GM21515 (cell line): ENCODE measurements around the gene HELZ.
"Not testable (repeated sequence)": the region's sequence is repeated elsewhere in the genome, so short reads cannot be mapped to it uniquely, and the experiment has no call there.

Source experiments
- ATAC-seq: cut with Tn5 transposase; IDR thresholded peaks from one replicate; pipeline ENCODE4 v1.9.1; 2021; ENCODE audit not compliant: unreplicated experiment

The HELZ gene

DNA sequence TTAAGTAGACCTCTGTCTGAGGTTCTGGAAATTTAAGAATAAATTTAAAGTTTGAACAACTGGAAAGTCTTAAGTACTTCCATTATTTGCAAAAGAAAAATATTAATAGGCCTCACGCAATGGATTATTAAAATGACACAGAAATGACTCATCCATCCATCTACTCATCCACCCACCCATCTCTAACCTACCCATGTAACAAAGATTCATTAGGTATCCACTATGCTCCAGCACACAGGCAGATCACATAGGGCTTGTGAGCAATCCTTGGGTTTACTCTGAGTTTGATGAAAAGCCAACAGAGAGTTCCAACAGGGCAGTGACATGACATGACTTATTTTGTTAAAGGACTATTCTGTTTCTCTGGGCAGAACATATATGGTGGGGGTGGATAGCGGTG lies 93.3 kb downstream of the HELZ start:
- no peak for ATAC-seq

GRCh38 chr17:67150826-67151225 lies 94.2 kb downstream of the HELZ start:
- ATAC-seq = no peak

DNA sequence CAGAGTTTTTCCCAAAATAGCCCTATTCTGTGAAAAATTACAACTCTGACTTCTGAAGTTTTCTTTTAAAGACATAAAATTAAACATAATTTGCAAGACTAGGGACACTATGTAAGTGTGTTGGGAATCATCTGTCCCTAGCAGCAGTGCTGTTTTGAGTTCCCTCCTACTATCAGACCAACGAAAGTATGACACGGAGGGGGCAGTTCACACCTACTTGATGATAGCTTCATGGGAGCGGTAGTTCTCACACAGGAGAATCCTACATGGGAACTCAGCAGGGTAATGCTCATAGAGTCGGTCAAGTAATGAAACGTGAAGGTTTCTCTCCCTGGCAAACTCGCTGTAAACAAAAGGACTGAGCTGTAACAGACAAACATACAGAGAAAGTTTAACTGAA lies 96.6 kb downstream of the HELZ start:
- no peak for ATAC-seq

GRCh38 chr17:67145183-67145805 lies 99.7 kb downstream of the HELZ start:
- ATAC-seq = no peak

DNA sequence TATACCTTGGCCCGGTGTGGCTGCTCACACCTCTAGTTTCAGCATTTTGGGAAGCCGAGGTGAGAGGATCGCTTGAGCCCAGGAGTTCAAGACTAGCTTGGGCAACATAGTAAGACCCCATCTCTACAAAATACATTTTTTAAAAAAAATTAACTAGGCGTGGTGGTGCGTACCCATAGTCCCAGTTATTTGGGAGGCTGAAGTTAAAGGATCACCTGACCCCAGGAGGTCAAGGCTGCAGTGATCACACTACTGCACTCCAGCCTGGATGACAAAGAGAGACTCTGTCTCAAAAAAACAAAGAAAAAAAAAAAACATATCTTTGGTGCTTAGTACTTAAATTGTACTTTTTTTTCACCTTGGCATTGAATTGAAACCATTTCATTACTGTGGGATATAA lies 101.7 kb downstream of the HELZ start:
- ATAC-seq = no peak

GRCh38 chr17:67142030-67142429 lies 103.0 kb downstream of the HELZ start:
- ATAC-seq = not testable (repeated sequence)

DNA sequence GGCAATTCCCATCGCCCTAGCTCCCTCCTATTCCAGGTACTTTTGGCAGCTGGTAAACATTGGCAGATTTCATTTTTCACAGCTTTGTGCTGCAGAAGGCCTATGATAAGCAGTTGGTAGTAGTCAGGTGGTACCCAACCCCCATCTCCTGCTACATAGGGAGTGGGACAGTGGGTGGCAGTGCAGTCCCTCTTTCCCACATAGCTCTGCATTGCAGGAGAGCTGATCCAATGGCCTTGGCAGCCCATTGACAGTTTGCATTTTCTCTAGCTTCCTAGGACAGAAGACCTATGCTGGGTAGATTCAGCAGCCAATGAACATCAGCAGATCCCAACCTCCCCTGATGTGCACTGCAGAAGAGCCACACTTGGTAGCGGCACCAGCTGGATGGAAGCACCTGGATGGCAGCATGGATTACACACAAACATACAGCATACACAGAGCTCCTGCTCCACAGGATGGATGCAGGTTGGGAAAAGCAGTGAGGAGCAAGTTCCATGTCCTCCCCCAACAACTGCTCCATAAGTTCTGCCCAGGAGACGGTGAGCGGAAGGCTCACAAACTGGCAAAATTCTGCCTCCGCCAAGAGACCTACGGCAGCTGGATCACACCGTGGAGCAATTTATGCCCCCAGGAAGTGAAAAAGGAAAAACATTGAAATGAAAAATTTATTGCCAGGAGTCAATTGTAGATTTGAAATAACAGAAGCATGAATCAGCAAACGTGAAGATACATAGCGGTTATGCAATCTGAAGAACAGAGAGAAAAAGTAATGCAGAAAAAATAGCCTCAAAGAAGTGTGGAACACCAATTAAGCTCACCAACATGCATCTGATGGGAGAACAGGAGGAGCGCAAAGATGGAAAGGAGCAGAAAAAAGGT lies 105.0 kb downstream of the HELZ start:
- ATAC-seq = no peak

GRCh38 chr17:67139289-67139688 lies 105.7 kb downstream of the HELZ start:
- no peak for ATAC-seq

- no peak for ATAC-seq
These were observed 106.6 kb downstream of the HELZ start for GRCh38 chr17:67138392-67138791.

GRCh38 chr17:67137860-67138259 lies 107.1 kb downstream of the HELZ start:
- no peak for ATAC-seq

DNA sequence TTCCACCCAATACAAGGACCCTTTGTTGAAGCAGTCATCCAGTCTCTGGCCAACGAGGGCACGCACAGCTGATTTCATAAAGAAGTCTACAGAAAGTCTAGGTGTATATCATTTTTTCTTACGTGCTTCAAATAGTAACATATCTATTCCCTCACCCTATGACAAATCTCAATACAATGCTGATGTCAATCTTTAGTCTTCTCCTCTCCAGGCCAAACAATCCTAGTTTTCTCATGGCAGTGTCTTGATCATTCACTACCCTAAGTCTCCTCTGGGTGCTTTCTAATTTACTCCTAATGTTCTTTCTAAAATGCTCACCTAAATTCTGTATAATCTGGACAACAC lies 108.0 kb downstream of the HELZ start:
- ATAC-seq = no peak

- no peak for ATAC-seq
These were observed 108.6 kb downstream of the HELZ start for GRCh38 chr17:67136191-67137025.

DNA sequence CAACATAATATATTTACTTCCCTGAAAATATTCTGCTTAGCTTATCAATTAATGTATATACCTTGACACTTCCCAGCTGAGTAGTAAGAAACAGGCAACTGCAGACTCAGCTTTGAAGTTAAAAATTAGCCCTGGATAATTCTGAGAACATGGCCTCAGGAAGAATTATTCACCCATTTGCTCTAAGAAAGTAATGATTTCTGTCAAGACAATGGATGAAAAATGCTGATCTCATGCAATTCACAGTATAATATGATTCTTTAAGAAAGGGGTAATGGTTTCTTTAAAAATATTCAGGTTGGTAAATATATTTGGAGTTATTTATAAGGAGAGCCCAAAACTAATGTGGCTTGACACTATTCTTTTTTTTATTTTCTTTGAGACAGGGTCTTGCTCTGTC lies 111.8 kb downstream of the HELZ start:
- no peak for ATAC-seq

DNA sequence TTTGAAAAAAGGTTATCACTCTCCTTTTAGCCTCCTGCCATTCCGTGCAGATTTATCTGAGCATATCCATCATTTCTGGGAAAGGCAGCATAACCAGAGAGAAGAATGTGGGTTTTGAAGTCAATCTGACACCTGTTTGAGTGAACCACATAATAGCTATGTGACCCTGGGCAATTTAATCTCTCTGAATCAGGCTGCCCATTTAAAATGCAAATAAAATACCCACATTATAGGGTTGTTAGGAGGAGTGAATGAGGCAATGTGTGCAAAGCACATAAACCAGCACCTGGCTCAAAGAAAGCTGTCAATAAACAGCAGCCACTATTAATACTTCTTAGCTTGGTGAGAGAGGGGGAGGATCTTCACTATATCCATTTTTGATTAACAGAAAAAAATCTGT lies 112.6 kb downstream of the HELZ start:
- no peak for ATAC-seq

DNA sequence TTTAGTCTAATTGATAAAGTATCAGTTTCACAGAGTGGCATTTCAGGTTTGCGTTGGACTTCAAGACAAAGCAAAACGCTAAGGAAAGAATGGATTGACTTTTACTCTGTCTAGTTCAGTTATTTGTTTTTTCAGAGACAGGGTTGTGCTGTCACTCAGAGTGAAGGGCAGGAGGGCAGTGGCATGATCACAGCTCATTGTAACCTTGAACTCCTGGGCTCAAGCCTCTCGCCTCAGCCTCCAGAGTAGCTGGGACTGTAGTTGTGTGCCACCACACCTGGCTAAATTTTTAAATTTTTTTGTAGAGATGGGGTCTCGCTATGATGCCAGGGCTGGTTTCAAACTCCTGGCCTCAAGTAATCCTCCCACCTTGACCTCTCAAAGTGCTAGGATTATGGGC lies 114.2 kb downstream of the HELZ start:
- ATAC-seq = no peak

- ATAC-seq = no peak
These were observed 115.7 kb downstream of the HELZ start for GRCh38 chr17:67129283-67129682.

GRCh38 chr17:67128700-67129099 lies 116.3 kb downstream of the HELZ start:
- no peak for ATAC-seq

- ATAC-seq = no peak
These were observed 117.1 kb downstream of the HELZ start for GRCh38 chr17:67127925-67128324.

GRCh38 chr17:67126983-67127382 lies 118.0 kb downstream of the HELZ start:
- no peak for ATAC-seq

DNA sequence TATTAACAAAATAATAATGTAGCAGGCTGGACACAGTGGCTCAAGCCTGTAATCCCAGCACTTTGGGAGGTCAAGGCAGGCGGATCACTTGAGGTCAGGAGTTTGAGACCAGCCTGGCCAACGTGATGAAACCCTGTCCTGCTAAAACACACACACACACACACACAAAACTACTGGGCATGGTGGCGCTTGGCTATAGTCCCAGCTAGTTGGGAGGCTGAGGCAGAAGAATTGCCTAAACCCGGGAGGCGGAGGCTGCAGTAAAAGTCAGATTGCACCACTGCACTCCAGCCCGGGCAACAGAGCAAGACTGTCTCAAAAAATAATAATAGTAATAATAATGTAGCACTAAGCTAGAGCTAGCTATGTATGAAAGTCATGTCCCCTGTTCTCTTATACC lies 118.5 kb downstream of the HELZ start:
- ATAC-seq = not testable (repeated sequence)

GRCh38 chr17:67125924-67126323 lies 119.1 kb downstream of the HELZ start:
- ATAC-seq = no peak

DNA sequence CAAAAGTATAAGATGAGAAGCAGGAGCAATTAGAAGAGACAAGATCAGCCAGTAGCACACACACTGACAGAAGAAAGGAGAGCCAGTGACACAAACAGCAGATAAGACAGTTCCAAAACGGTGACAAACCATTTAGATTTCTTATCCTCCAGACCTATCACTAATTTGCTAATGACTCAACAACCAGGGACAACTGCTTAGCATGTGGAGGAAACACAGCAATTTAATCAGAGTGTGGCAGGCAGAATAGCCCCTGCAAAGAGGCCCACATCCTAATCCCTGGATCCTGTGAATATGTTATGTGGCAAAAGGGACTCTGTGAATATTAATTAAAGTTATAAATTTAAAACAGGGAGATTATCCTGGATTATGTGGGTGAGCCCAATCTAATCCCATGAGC lies 119.6 kb downstream of the HELZ start:
- no peak for ATAC-seq
